HCT116 (cell line): ENCODE measurements around the gene PELO. TPM values are rescaled to one million over a fixed set of nuclear protein-coding genes. Genes with fewer than 3 reads are reported as not detected.

Experiments used
- ATAC-seq: fragments of 200-7000 bp; cut with Tn5 transposase; 2 replicates; pipeline ENCODE4 v1.9.1; 2020; ENCODE audit warnings: mild to moderate bottlenecking, moderate library complexity
- BruUV-seq: library from RNA; stranded (reverse); fragments of 400-500 nt; replicated peaks from 2 replicates; lab custom pipeline; 2021; lab: Mats Ljungman, UMichigan
- CTCF ChIA-PET: fragments of 300-600 bp; sonication (Branson Sonifier 250); formaldehyde crosslinking; loops from one replicate; lab custom pipeline; 2021; ENCODE audit warnings: antibody characterized with exemption; lab: Charles Lee
- POLR2A ChIA-PET: fragments of 300-600, 350-600 bp; sonication (Branson Sonifier 250); formaldehyde crosslinking; loops from one replicate; lab custom pipeline; 2021; ENCODE audit warnings: antibody characterized with exemption; lab: Charles Lee
- RAD21 ChIA-PET, 2 experiments: fragments of 300-600 bp; sonication (Branson Sonifier 250); formaldehyde crosslinking; loops; one replicate each; lab custom pipeline; 2023; ENCODE audit warnings: low total read pairs in 2 of 2; ENCODE audit not compliant: uncharacterized antibody in 2 of 2, unreplicated experiment in 2 of 2, low non-redundant PET in 1 of 2; lab: Charles Lee
- DNase-seq: peaks from one replicate; pipeline ENCODE4 v3.0.0-alpha.2; 2010; ENCODE audit warnings: low read depth, low spot score
- H2AFZ ChIP-seq: fragments of 200-600 bp; shearing (Covaris generic), sonication (generic); 2 replicates; pipeline ENCODE4 v1.6.1; 2017; ENCODE audit warnings: low read depth, mixed run types, mixed read lengths, antibody characterized with exemption, low read length; ENCODE audit not compliant: poor library complexity, severe bottlenecking
- H3K27ac ChIP-seq: 2 replicates; pipeline ENCODE4 v1.5.1; 2012; ENCODE audit warnings: low read depth, low read length
- H3K27me3 ChIP-seq: fragments of 200-600 bp; sonication (generic); 2 replicates; pipeline ENCODE4 v1.6.1; 2016; ENCODE audit warnings: mixed run types, low read length, mixed read lengths; ENCODE audit not compliant: insufficient read depth
- H3K36me3 ChIP-seq, 2 experiments: fragments of 200-500 bp in 1 of 2; fragments of 200-600 bp in 1 of 2; sonication (Bioruptor generic) in 1 of 2; sonication (generic) in 1 of 2; 2 replicates each; pipeline versions ENCODE4 v1.5.1 to v1.6.1; 2014 to 2016; ENCODE audit warnings: low read length in 2 of 2, inconsistent platforms in 1 of 2, mixed read lengths in 1 of 2, mixed run types in 1 of 2; ENCODE audit not compliant: insufficient read depth in 2 of 2, control insufficient read depth in 1 of 2
- H3K4me1 ChIP-seq, 2 experiments: fragments of 200-600 bp in 1 of 2; sonication (generic) in 1 of 2; 2 replicates each; pipeline versions ENCODE4 v1.5.1 to v1.6.1; 2012 to 2017; ENCODE audit warnings: low read length in 2 of 2, inconsistent platforms in 1 of 2, mild to moderate bottlenecking in 1 of 2, mixed read lengths in 1 of 2, mixed run types in 1 of 2, moderate library complexity in 1 of 2; ENCODE audit not compliant: insufficient read depth in 2 of 2, control insufficient read depth in 1 of 2
- H3K4me2 ChIP-seq: fragments of 200-600 bp; sonication (generic); 2 replicates; pipeline ENCODE4 v1.6.1; 2017; ENCODE audit warnings: mixed run types, low read length, mixed read lengths
- H3K4me3 ChIP-seq, 2 experiments: fragments of 200-600 bp in 1 of 2; sonication (generic) in 1 of 2; replicated peaks in 1 of 2; 2 replicates each; pipeline ENCODE4 v1.5.1; 2011 to 2016; ENCODE audit warnings: low read length in 2 of 2, control low read depth in 1 of 2, low read depth in 1 of 2, mild to moderate bottlenecking in 1 of 2, mixed read lengths in 1 of 2, mixed run types in 1 of 2
- H3K79me2 ChIP-seq: fragments of 200-600 bp; sonication (generic); 2 replicates; pipeline ENCODE4 v1.6.1; 2017; ENCODE audit warnings: mild to moderate bottlenecking, mixed run types, low read length, moderate library complexity, mixed read lengths; ENCODE audit not compliant: insufficient read depth
- H3K9ac ChIP-seq: fragments of 200-600 bp; sonication (generic); 2 replicates; pipeline ENCODE4 v1.6.1; 2016; ENCODE audit warnings: low read length, mixed read lengths
- H3K9me2 ChIP-seq: fragments of 200-600 bp; sonication (generic), shearing (Covaris generic); 2 replicates; pipeline ENCODE4 v1.6.1; 2017; ENCODE audit warnings: mixed run types, mild to moderate bottlenecking, moderate library complexity; ENCODE audit not compliant: insufficient read depth
- H3K9me3 ChIP-seq, 2 experiments: fragments of 200-500 bp in 1 of 2; fragments of 200-600 bp in 1 of 2; sonication (Bioruptor generic) in 1 of 2; sonication (generic) in 1 of 2; 2 replicates each; pipeline ENCODE4 v1.6.1; 2014 to 2017; ENCODE audit warnings: low read length in 2 of 2, mixed read lengths in 2 of 2, inconsistent platforms in 1 of 2, low read depth in 1 of 2, mild to moderate bottlenecking in 1 of 2, mixed run types in 1 of 2, moderate library complexity in 1 of 2; ENCODE audit not compliant: control insufficient read depth in 1 of 2, insufficient read depth in 1 of 2
- H4K20me1 ChIP-seq: fragments of 200-600 bp; sonication (generic), shearing (Covaris generic); 2 replicates; pipeline ENCODE4 v1.6.1; 2017; ENCODE audit warnings: mixed run types, mild to moderate bottlenecking, moderate library complexity; ENCODE audit not compliant: insufficient read depth
- EGR1 ChIP-seq: IDR thresholded peaks from 2 replicates; pipeline ENCODE4 v1.6.1; 2012; ENCODE audit warnings: low read depth
- ELF1 ChIP-seq: IDR thresholded peaks from 2 replicates; pipeline ENCODE4 v1.6.1; 2012; ENCODE audit warnings: low read depth, borderline replicate concordance
- EZH2phosphoT487 ChIP-seq: fragments of 200-600 bp; IDR thresholded peaks from 2 replicates; pipeline ENCODE4 v1.6.1; 2018; ENCODE audit warnings: antibody characterized with exemption, borderline replicate concordance
- JUND ChIP-seq: IDR thresholded peaks from 2 replicates; pipeline ENCODE4 v1.6.1; 2012
- POLR2A ChIP-seq: IDR thresholded peaks from 2 replicates; pipeline ENCODE4 v1.7.0; 2011; ENCODE audit warnings: borderline replicate concordance; ENCODE audit not compliant: insufficient read depth, insufficient read length; ENCODE audit errors: extremely low read depth
- RAD21 ChIP-seq: IDR thresholded peaks from 2 replicates; pipeline ENCODE4 v1.6.1; 2012; ENCODE audit warnings: low read depth, mild to moderate bottlenecking
- SIN3A ChIP-seq: IDR thresholded peaks from 2 replicates; pipeline ENCODE4 v1.6.1; 2012; ENCODE audit warnings: low read depth
- SP1 ChIP-seq: IDR thresholded peaks from 2 replicates; pipeline ENCODE4 v1.6.1; 2012; ENCODE audit warnings: low read depth
- SRF ChIP-seq: IDR thresholded peaks from 2 replicates; pipeline ENCODE4 v1.6.1; 2012; ENCODE audit warnings: low read depth
- TCF7L2 ChIP-seq: IDR thresholded peaks from 2 replicates; pipeline ENCODE4 v1.7.0; 2011; ENCODE audit warnings: borderline replicate concordance, inconsistent platforms; ENCODE audit not compliant: insufficient read depth, insufficient read length; ENCODE audit errors: extremely low read depth
- ZFX ChIP-seq: fragments of 450-650 bp; IDR thresholded peaks from 2 replicates; pipeline ENCODE4 v1.6.1; 2017
- ZNF274 ChIP-seq: fragments of 200-500 bp; sonication (Bioruptor generic); IDR thresholded peaks from 2 replicates; pipeline ENCODE4 v1.6.1; 2014; ENCODE audit warnings: mild to moderate bottlenecking, low read depth, low read length, inconsistent platforms
- intact Hi-C: fragments of 100-400 bp; cut with micrococcal nuclease; formaldehyde crosslinking; loops from 2 replicates; pipeline ENCODE4 v1.10.0; 2022
- total RNA-seq: library from RNA; stranded (reverse); gene quantifications from one replicate; pipeline ENCODE4 v1.2.1, GENCODE V29; 2021; ENCODE audit not compliant: unreplicated experiment
- TF ChIP-seq, protein P1 (sequence below): IDR thresholded peaks from 2 replicates; pipeline ENCODE4 v1.6.1; 2011; ENCODE audit warnings: mild to moderate bottlenecking, low read length, moderate library complexity; ENCODE audit not compliant: insufficient replicate concordance; ENCODE audit errors: extremely low read depth
- TF ChIP-seq, protein P2 (sequence below): IDR thresholded peaks from 2 replicates; pipeline ENCODE4 v1.6.1; 2012; ENCODE audit warnings: low read depth
- TF ChIP-seq, protein P3 (sequence below): IDR thresholded peaks from 2 replicates; pipeline ENCODE4 v1.6.1; 2012
- TF ChIP-seq, protein P4 (sequence below), 3 experiments: fragments of 200-600 bp in 1 of 3; sonication (generic) in 1 of 3; IDR thresholded peaks in 2 of 3; conservative IDR thresholded peaks in 1 of 3; 2 replicates each; pipeline ENCODE4 v1.5.1; 2012 to 2017; ENCODE audit warnings: low read depth in 2 of 3, low read length in 2 of 3, antibody characterized with exemption in 1 of 3, borderline replicate concordance in 1 of 3, control low read depth in 1 of 3, mild to moderate bottlenecking in 1 of 3, mixed read lengths in 1 of 3, mixed run types in 1 of 3, moderate library complexity in 1 of 3; ENCODE audit not compliant: insufficient read depth in 1 of 3

Gene PELO
- total RNA-seq, 1 experiment from 2014 or later = 16.5 TPM

DNA sequence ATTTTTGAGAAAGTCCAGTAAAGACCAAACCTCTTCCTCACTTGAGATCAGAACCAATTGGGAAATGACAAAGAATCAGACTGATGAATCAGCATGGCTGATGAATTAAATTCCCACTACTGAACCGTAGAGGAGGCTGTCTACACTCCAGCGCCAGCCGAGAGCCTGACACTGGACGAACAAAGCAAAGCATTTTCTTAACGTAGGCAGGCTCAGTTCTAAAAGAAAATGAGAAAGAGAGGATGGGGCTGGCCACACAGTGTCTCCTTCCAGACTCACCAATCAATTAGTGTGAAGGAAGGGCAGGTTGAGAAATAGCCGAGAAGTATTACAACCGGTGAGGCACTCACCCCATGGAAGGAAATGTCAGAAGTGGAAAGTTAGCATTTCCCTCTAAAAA, 49.4 kb downstream of the PELO start:
- Histone ChIP-seq H3K9ac (no peak overlapping the region), H3K79me2 (no peaks in the 10 kb centered on the region), H4K20me1 (no peaks in the 10 kb centered on the region), H3K4me1 (peaks cover 0 to 6% of the 10 kb centered on the region in 2 experiments; a peak in 2 of 4 replicates), H3K9me3 (no peaks in the 10 kb centered on the region), H2AFZ (no peak overlapping the region), H3K4me3 (no peak overlapping the region), H3K4me2 (no peak overlapping the region), H3K9me2 (no peaks in the 10 kb centered on the region), H3K27me3 (no peaks in the 10 kb centered on the region), H3K27ac (no peak overlapping the region), H3K36me3 (no peaks in the 10 kb centered on the region)
- ChIA-PET POLR2A (no interaction called here), RAD21 (no interaction called here), CTCF (no interaction called here)
- ATAC-seq (no peak), DNase-seq (no peak)
- BruUV-seq = no TSS peak
- intact Hi-C loops = no loop called here
- TF ChIP-seq EZH2phosphoT487 = no peak
- no peak for TF ChIP-seq SP1
- TF ChIP-seq, protein P1, sequence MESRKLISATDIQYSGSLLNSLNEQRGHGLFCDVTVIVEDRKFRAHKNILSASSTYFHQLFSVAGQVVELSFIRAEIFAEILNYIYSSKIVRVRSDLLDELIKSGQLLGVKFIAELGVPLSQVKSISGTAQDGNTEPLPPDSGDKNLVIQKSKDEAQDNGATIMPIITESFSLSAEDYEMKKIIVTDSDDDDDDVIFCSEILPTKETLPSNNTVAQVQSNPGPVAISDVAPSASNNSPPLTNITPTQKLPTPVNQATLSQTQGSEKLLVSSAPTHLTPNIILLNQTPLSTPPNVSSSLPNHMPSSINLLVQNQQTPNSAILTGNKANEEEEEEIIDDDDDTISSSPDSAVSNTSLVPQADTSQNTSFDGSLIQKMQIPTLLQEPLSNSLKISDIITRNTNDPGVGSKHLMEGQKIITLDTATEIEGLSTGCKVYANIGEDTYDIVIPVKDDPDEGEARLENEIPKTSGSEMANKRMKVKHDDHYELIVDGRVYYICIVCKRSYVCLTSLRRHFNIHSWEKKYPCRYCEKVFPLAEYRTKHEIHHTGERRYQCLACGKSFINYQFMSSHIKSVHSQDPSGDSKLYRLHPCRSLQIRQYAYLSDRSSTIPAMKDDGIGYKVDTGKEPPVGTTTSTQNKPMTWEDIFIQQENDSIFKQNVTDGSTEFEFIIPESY = no peak
- no peak for TF ChIP-seq TCF7L2
- no peak for TF ChIP-seq EGR1
- no peak for TF ChIP-seq ZNF274
- TF ChIP-seq, protein P2, sequence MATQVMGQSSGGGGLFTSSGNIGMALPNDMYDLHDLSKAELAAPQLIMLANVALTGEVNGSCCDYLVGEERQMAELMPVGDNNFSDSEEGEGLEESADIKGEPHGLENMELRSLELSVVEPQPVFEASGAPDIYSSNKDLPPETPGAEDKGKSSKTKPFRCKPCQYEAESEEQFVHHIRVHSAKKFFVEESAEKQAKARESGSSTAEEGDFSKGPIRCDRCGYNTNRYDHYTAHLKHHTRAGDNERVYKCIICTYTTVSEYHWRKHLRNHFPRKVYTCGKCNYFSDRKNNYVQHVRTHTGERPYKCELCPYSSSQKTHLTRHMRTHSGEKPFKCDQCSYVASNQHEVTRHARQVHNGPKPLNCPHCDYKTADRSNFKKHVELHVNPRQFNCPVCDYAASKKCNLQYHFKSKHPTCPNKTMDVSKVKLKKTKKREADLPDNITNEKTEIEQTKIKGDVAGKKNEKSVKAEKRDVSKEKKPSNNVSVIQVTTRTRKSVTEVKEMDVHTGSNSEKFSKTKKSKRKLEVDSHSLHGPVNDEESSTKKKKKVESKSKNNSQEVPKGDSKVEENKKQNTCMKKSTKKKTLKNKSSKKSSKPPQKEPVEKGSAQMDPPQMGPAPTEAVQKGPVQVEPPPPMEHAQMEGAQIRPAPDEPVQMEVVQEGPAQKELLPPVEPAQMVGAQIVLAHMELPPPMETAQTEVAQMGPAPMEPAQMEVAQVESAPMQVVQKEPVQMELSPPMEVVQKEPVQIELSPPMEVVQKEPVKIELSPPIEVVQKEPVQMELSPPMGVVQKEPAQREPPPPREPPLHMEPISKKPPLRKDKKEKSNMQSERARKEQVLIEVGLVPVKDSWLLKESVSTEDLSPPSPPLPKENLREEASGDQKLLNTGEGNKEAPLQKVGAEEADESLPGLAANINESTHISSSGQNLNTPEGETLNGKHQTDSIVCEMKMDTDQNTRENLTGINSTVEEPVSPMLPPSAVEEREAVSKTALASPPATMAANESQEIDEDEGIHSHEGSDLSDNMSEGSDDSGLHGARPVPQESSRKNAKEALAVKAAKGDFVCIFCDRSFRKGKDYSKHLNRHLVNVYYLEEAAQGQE = no peak
- no peak for TF ChIP-seq ZFX
- TF ChIP-seq SIN3A = no peak
- TF ChIP-seq ELF1 = no peak
- no peak for TF ChIP-seq RAD21
- no peak for TF ChIP-seq SRF
- TF ChIP-seq POLR2A = no peak
- TF ChIP-seq, protein P3, sequence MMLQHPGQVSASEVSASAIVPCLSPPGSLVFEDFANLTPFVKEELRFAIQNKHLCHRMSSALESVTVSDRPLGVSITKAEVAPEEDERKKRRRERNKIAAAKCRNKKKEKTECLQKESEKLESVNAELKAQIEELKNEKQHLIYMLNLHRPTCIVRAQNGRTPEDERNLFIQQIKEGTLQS = no peak
- TF ChIP-seq, protein P4, sequence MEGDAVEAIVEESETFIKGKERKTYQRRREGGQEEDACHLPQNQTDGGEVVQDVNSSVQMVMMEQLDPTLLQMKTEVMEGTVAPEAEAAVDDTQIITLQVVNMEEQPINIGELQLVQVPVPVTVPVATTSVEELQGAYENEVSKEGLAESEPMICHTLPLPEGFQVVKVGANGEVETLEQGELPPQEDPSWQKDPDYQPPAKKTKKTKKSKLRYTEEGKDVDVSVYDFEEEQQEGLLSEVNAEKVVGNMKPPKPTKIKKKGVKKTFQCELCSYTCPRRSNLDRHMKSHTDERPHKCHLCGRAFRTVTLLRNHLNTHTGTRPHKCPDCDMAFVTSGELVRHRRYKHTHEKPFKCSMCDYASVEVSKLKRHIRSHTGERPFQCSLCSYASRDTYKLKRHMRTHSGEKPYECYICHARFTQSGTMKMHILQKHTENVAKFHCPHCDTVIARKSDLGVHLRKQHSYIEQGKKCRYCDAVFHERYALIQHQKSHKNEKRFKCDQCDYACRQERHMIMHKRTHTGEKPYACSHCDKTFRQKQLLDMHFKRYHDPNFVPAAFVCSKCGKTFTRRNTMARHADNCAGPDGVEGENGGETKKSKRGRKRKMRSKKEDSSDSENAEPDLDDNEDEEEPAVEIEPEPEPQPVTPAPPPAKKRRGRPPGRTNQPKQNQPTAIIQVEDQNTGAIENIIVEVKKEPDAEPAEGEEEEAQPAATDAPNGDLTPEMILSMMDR (IDR thresholded peaks at IDR 0.05 in 2 of 3, conservative IDR thresholded peaks at IDR 0.05 in 1 of 3; ENCODE audit: borderline replicate concordance in 1 of 3, insufficient read depth in 1 of 3, low read depth in 2 of 3, low read length in 2 of 3) = no peak
- TF ChIP-seq JUND = no peak
